GM23338 (cell line): ENCODE data around the gene CRTC3. TPM values are rescaled to one million over a fixed set of nuclear protein-coding genes. Genes with fewer than 3 reads are reported as not detected.

Source experiments
- ATAC-seq: fragments of 200-7000 bp; cut with Tn5 transposase; 3 replicates; pipeline ENCODE4 v1.9.1; 2020
- DNase-seq: peaks from one replicate; pipeline ENCODE4 v3.0.0-alpha.2; 2015; ENCODE audit warnings: low spot score
- H2AFZ ChIP-seq: fragments of 200-600 bp; sonication (generic); 2 replicates; pipeline ENCODE4 v1.8.0; 2016; ENCODE audit warnings: antibody characterized with exemption, mild to moderate bottlenecking, moderate library complexity
- H3F3A ChIP-seq: fragments of 200-600 bp; sonication (generic); replicated peaks from 2 replicates; pipeline ENCODE4 v1.8.0; 2017; ENCODE audit warnings: antibody characterized with exemption, mixed run types, low read depth
- H3K27ac ChIP-seq: fragments of 200-600 bp; sonication (generic); 2 replicates; pipeline ENCODE4 v1.6.1; 2016; ENCODE audit warnings: low read depth
- H3K27me3 ChIP-seq: fragments of 200-600 bp; sonication (generic); 2 replicates; pipeline ENCODE4 v1.8.0; 2016; ENCODE audit warnings: mild to moderate bottlenecking, mixed run types, moderate library complexity; ENCODE audit not compliant: insufficient read depth
- H3K36me3 ChIP-seq: fragments of 200-600 bp; sonication (generic); 2 replicates; pipeline ENCODE4 v1.8.0; 2016; ENCODE audit warnings: mild to moderate bottlenecking; ENCODE audit not compliant: insufficient read depth
- H3K4me1 ChIP-seq: fragments of 200-600 bp; sonication (generic); 2 replicates; pipeline ENCODE4 v1.8.0; 2016; ENCODE audit warnings: mild to moderate bottlenecking, moderate library complexity; ENCODE audit not compliant: insufficient read depth
- H3K4me2 ChIP-seq: fragments of 200-600 bp; sonication (generic); 2 replicates; pipeline ENCODE4 v1.7.1; 2017; ENCODE audit warnings: mixed run types
- H3K4me3 ChIP-seq: fragments of 200-600 bp; sonication (generic); 2 replicates; pipeline ENCODE4 v1.6.1; 2016; ENCODE audit warnings: mixed run types
- H3K79me2 ChIP-seq: fragments of 200-600 bp; sonication (generic); replicated peaks from 2 replicates; pipeline ENCODE4 v1.8.0; 2017; ENCODE audit warnings: mild to moderate bottlenecking; ENCODE audit not compliant: insufficient read depth
- H3K9me2 ChIP-seq: fragments of 200-600 bp; sonication (generic); 2 replicates; pipeline ENCODE4 v1.8.0; 2017; ENCODE audit not compliant: insufficient read depth
- H4K20me1 ChIP-seq: fragments of 200-600 bp; sonication (generic); replicated peaks from 2 replicates; pipeline ENCODE4 v1.8.0; 2017; ENCODE audit warnings: mild to moderate bottlenecking; ENCODE audit not compliant: insufficient read depth
- H3K27ac Mint-ChIP-seq: 2 replicates; pipeline ENCODE4 v1.8.0; 2020; ENCODE audit warnings: inconsistent platforms, mild to moderate bottlenecking, moderate library complexity, mixed read lengths
- H3K27me3 Mint-ChIP-seq: 3 replicates; pipeline ENCODE4 v1.8.0; 2022; ENCODE audit warnings: low read depth, mild to moderate bottlenecking, moderate library complexity, mixed read lengths, inconsistent platforms; ENCODE audit not compliant: insufficient read depth, poor library complexity
- H3K36me3 Mint-ChIP-seq: 3 replicates; pipeline ENCODE4 v1.8.0; 2021; ENCODE audit warnings: low read depth, mild to moderate bottlenecking, inconsistent platforms, moderate library complexity, mixed read lengths
- H3K4me1 Mint-ChIP-seq: 3 replicates; pipeline ENCODE4 v1.8.0; 2020; ENCODE audit warnings: mild to moderate bottlenecking, inconsistent platforms, mixed read lengths
- H3K4me3 Mint-ChIP-seq: 3 replicates; pipeline ENCODE4 v1.8.0; 2021; ENCODE audit warnings: moderate library complexity, mild to moderate bottlenecking, inconsistent platforms, mixed read lengths
- H3K9me3 Mint-ChIP-seq: 3 replicates; pipeline ENCODE4 v1.8.0; 2020; ENCODE audit warnings: moderate library complexity, mild to moderate bottlenecking, inconsistent platforms, mixed read lengths
- CREB1 ChIP-seq: fragments of 250-450 bp; sonication (Bioruptor Pico); IDR thresholded peaks from 2 replicates; pipeline ENCODE4 v1.5.0; 2020; ENCODE audit warnings: low read depth, mild to moderate bottlenecking, moderate library complexity
- CTCF ChIP-seq, 2 experiments: fragments of 200-600 bp in 1 of 2; sonication (generic) in 1 of 2; conservative IDR thresholded peaks; 2 replicates each; pipeline versions ENCODE4 v1.5.1 to v1.6.1; 2016 to 2017; ENCODE audit warnings: antibody characterized with exemption in 2 of 2, low read depth in 2 of 2, mild to moderate bottlenecking in 2 of 2, moderate library complexity in 1 of 2
- ETS1 ChIP-seq: IDR thresholded peaks from 2 replicates; pipeline ENCODE4 v1.6.1; 2016; ENCODE audit warnings: antibody characterized with exemption
- EZH2 ChIP-seq: fragments of 200-600 bp; sonication (generic); IDR thresholded peaks from one replicate; pipeline ENCODE4 v1.8.0; 2017; ENCODE audit warnings: antibody characterized with exemption, mild to moderate bottlenecking, low read depth; ENCODE audit not compliant: unreplicated experiment
- EZH2phosphoT487 ChIP-seq: fragments of 200-600 bp; sonication (generic); IDR thresholded peaks from one replicate; pipeline ENCODE4 v1.8.1; 2018; ENCODE audit warnings: antibody characterized with exemption; ENCODE audit not compliant: unreplicated experiment
- JUNB ChIP-seq: IDR thresholded peaks from one replicate; pipeline ENCODE4 v1.6.1; 2016; ENCODE audit warnings: antibody characterized with exemption; ENCODE audit not compliant: unreplicated experiment
- NANOG ChIP-seq: IDR thresholded peaks from 2 replicates; pipeline ENCODE4 v1.6.1; 2016; ENCODE audit warnings: antibody characterized with exemption, borderline replicate concordance
- POLR2AphosphoS5 ChIP-seq: IDR thresholded peaks from 2 replicates; pipeline ENCODE4 v1.6.1; 2016; ENCODE audit warnings: antibody characterized with exemption, low read depth
- REST ChIP-seq: IDR thresholded peaks from one replicate; pipeline ENCODE4 v1.6.1; 2018; ENCODE audit warnings: antibody characterized with exemption; ENCODE audit not compliant: unreplicated experiment
- STAT1 ChIP-seq: IDR thresholded peaks from one replicate; pipeline ENCODE4 v1.6.1; 2016; ENCODE audit warnings: antibody characterized with exemption; ENCODE audit not compliant: unreplicated experiment
- ZNF114 ChIP-seq: fragments of 250-450 bp; sonication (Bioruptor Pico); IDR thresholded peaks from 2 replicates; pipeline ENCODE4 v1.5.0; 2020; ENCODE audit warnings: mild to moderate bottlenecking, moderate library complexity
- ZNF331 ChIP-seq: fragments of 250-450 bp; sonication (Bioruptor Pico); IDR thresholded peaks from 2 replicates; pipeline ENCODE4 v1.5.0; 2020; ENCODE audit warnings: low read depth, mild to moderate bottlenecking, moderate library complexity
- ZNF462 ChIP-seq: fragments of 250-450 bp; sonication (Bioruptor Pico); IDR thresholded peaks from 2 replicates; pipeline ENCODE4 v1.5.0; 2020; ENCODE audit warnings: mild to moderate bottlenecking, moderate library complexity
- polyA plus RNA-seq: library from polyadenylated mRNA; unstranded; fragments of >200 nt; fragmentation: Nextera tagmentation; extraction: Ambion mirVana; gene quantifications from 2 replicates; pipeline ENCODE4 v1.2.1, GENCODE V29; 2016
- total RNA-seq: library from RNA; depleted of rRNA; stranded (reverse); fragments of >200 nt; shearing (Covaris generic); gene quantifications from 2 replicates; pipeline ENCODE4 v1.2.3, GENCODE V29; 2014

Gene CRTC3
- total and polyA plus RNA-seq, 2 experiments from 2014 or later, result 2.8 to 3.8 TPM

DNA sequence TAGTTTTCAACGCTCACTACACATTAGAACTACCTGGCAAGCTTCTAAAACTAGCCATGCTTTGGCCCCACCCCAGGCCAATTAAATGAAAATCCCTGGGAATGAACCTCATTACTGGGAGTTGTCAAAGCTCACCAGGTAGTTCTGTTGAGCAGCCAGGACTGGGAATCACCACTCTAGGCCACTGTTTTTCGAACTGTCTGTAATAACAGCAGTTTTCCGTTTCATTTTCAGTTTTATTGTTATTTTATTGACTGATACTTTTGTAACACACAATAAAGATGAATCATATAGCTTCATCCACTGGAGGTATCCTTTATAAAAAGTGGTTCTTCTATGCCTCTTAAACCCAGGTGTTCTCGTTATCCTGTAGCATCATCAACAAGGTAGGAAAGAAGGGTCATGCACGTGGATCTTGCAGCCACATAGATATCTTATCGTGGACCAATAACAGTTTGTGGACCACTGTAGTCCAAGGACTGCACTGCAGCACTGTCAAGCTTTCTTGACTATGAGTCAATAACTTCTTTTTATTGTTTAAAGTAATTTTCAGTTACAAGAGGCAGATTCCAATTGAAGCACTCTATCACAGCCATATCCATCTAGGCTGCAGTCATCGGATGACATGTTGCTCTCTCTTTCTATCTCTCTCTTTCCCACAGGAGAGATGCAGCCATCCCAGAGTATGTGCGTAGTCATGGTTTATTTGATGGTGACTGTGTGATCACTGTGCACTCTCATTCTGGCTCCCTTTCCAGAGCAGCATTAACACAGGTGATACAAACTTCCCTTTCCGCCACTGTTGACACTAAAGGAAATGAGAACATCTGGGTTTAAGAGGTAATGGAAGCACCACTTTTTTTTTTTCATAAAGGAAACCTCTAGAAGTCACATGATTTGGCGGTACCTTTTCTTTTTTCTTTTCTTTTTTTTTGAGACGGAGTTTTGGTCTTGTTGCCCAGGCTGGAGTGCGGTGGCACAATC lies 148.4 kb downstream of the CRTC3 start:
- Mint-ChIP-seq H3K4me1 (no peaks in the 10 kb centered on the region; the same call in 2 of the 3 replicates), H3K9me3 (no peaks in the 10 kb centered on the region), H3K27ac (no peak overlapping the region), H3K36me3 (no peaks in the 10 kb centered on the region), H3K27me3 (peaks cover 7% of the 10 kb centered on the region), H3K4me3 (no peak overlapping the region)
- no peaks in the 10 kb centered on the region for H3K79me2 ChIP-seq
- no peaks in the 10 kb centered on the region for H3K27me3 ChIP-seq
- no peaks in the 10 kb centered on the region for H3K36me3 ChIP-seq
- H2AFZ ChIP-seq, result no peak overlapping the region
- no peaks in the 10 kb centered on the region for H4K20me1 ChIP-seq
- H3K9me2 ChIP-seq, result no peaks in the 10 kb centered on the region
- H3K4me3 ChIP-seq, result no peak overlapping the region
- TF ChIP-seq REST (no peak), STAT1 (no peak), CTCF (conservative IDR thresholded peaks at IDR 0.05; ENCODE audit: low read depth in 2 of 2) (no peak), NANOG (no peak), JUNB (no peak), ETS1 (no peak), CREB1 (no peak), POLR2AphosphoS5 (no peak), EZH2 (no peak), ZNF114 (no peak), ZNF331 (no peak), ZNF462 (no peak), EZH2phosphoT487 (no peak)
- no peak overlapping the region for H3K27ac ChIP-seq
- DNase-seq, result no peak
- H3F3A ChIP-seq, result no peaks in the 10 kb centered on the region
- H3K4me1 ChIP-seq, result no peaks in the 10 kb centered on the region
- ATAC-seq, result no peak
- H3K4me2 ChIP-seq, result no peak overlapping the region
